ENCODE results near the gene CFAP221.

- TF ChIP-seq POLR2A (IDR thresholded peaks at IDR 0.05) (no peak), CTCF (IDR thresholded peaks at IDR 0.05) (no peak)
These were observed 154.9 kb downstream of the CFAP221 start for GRCh38 chr2:119699016-119699606.
